ENCODE measurements around the gene ARL5C.

- TF ChIP-seq, protein P1, sequence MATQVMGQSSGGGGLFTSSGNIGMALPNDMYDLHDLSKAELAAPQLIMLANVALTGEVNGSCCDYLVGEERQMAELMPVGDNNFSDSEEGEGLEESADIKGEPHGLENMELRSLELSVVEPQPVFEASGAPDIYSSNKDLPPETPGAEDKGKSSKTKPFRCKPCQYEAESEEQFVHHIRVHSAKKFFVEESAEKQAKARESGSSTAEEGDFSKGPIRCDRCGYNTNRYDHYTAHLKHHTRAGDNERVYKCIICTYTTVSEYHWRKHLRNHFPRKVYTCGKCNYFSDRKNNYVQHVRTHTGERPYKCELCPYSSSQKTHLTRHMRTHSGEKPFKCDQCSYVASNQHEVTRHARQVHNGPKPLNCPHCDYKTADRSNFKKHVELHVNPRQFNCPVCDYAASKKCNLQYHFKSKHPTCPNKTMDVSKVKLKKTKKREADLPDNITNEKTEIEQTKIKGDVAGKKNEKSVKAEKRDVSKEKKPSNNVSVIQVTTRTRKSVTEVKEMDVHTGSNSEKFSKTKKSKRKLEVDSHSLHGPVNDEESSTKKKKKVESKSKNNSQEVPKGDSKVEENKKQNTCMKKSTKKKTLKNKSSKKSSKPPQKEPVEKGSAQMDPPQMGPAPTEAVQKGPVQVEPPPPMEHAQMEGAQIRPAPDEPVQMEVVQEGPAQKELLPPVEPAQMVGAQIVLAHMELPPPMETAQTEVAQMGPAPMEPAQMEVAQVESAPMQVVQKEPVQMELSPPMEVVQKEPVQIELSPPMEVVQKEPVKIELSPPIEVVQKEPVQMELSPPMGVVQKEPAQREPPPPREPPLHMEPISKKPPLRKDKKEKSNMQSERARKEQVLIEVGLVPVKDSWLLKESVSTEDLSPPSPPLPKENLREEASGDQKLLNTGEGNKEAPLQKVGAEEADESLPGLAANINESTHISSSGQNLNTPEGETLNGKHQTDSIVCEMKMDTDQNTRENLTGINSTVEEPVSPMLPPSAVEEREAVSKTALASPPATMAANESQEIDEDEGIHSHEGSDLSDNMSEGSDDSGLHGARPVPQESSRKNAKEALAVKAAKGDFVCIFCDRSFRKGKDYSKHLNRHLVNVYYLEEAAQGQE (IDR thresholded peaks at IDR 0.05; ENCODE audit: low read depth) = no peak
- TF ChIP-seq FOXM1 (IDR thresholded peaks at IDR 0.05; ENCODE audit: borderline replicate concordance, low read depth) (no peak), CREB1 (IDR thresholded peaks at IDR 0.05; ENCODE audit: low read depth) (no peak), RAD21 (IDR thresholded peaks at IDR 0.05; ENCODE audit: low read depth) (no peak), CEBPB (IDR thresholded peaks at IDR 0.05) (no peak), EP300 (IDR thresholded peaks at IDR 0.05; ENCODE audit: borderline replicate concordance) (no peak), NFIC (IDR thresholded peaks at IDR 0.05) (no peak)
Observed at GRCh38 chr17:39194089-39194984, 28.4 kb upstream of the ARL5C start.

All from Ishikawa (cell line).